Measurements from ENCODE around the gene TBC1D16. TPM values are rescaled to one million over a fixed set of nuclear protein-coding genes. Genes with fewer than 3 reads are reported as not detected.

The TBC1D16 gene
- total and polyA plus RNA-seq, 10 of the 15 experiments (the other 5 are each of a cell fraction or from before 2014, with no cell fraction given) = 0.01 to 0.13 (median 0.06) TPM; not detected in 3

GRCh38 chr17:80072410-80072809 is 36.7 kb upstream of the TBC1D16 start:
- H3K9me3 ChIP-seq (replicated peaks; ENCODE audit: control insufficient read depth, insufficient read depth, low read length) = no peaks in the 10 kb centered on the region
- no peaks in the 10 kb centered on the region for H4K20me1 ChIP-seq (ENCODE audit: control insufficient read depth, insufficient read depth)
- H2AFZ ChIP-seq (ENCODE audit: control insufficient read depth, low read depth, low read length) = no peak overlapping the region
- FAIRE-seq (no peak), ATAC-seq (no peak), DNase-seq (ENCODE audit: low read depth, low spot score) (no peak)
- ChIA-PET POLR2A (no interaction called here), RAD21 (ENCODE audit: unreplicated experiment) (no interaction called here), CTCF (interaction anchor here (1.3 kb wide), 1 partner anchor 64 kb away, joined by 3 read pairs; no protein-coding TSS in a partner anchor), SMC1A (ENCODE audit: uncharacterized antibody, unreplicated experiment) (no interaction called here)
- BruUV-seq (replicated peaks) = no TSS peak
- in situ Hi-C loops (cut with MboI) (no loop called here), intact Hi-C loops (cut with micrococcal nuclease; ENCODE audit: unreplicated experiment) (no loop called here)
- TF ChIP-seq GATAD2B (conservative IDR thresholded peaks at IDR 0.05; ENCODE audit: low read depth) = no peak
- TF ChIP-seq POLR2A (IDR thresholded peaks at IDR 0.05; ENCODE audit: low read depth, low read length) = no peak
- TF ChIP-seq NFYA (IDR thresholded peaks at IDR 0.05; ENCODE audit: borderline replicate concordance, low read depth, low read length) = no peak
- TF ChIP-seq MYC (IDR thresholded peaks at IDR 0.05; ENCODE audit: insufficient read depth, insufficient read length, insufficient replicate concordance, low read length, severe bottlenecking) = no peak
- TF ChIP-seq JUND (IDR thresholded peaks at IDR 0.05; ENCODE audit: low read depth, low read length) = no peak
- no peak for TF ChIP-seq PAX8 (IDR thresholded peaks at IDR 0.05)
- TF ChIP-seq SIX5 (IDR thresholded peaks at IDR 0.05; ENCODE audit: low read depth, low read length, severe bottlenecking) = no peak
- no peak for TF ChIP-seq ESRRA (IDR thresholded peaks at IDR 0.05; ENCODE audit: low read length)
- TF ChIP-seq KDM1A (IDR thresholded peaks at IDR 0.05; ENCODE audit: borderline replicate concordance) = no peak
- no peak for TF ChIP-seq KAT2A (conservative IDR thresholded peaks at IDR 0.05; ENCODE audit: control insufficient read depth, low read depth, low read length)
- no peak for TF ChIP-seq ATF7 (IDR thresholded peaks at IDR 0.05; ENCODE audit: low read depth)
- TF ChIP-seq, protein P1, sequence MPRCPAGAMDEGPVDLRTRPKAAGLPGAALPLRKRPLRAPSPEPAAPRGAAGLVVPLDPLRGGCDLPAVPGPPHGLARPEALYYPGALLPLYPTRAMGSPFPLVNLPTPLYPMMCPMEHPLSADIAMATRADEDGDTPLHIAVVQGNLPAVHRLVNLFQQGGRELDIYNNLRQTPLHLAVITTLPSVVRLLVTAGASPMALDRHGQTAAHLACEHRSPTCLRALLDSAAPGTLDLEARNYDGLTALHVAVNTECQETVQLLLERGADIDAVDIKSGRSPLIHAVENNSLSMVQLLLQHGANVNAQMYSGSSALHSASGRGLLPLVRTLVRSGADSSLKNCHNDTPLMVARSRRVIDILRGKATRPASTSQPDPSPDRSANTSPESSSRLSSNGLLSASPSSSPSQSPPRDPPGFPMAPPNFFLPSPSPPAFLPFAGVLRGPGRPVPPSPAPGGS (IDR thresholded peaks at IDR 0.05; ENCODE audit: borderline replicate concordance, insufficient read depth, low read depth, low read length, poor library complexity, severe bottlenecking) = no peak
- no peak for TF ChIP-seq SMAD5 (IDR thresholded peaks at IDR 0.05; ENCODE audit: low read depth)
- no peaks in the 10 kb centered on the region for H3K79me2 ChIP-seq (ENCODE audit: control insufficient read depth, insufficient read depth, low read length)
- H3K36me3 ChIP-seq (ENCODE audit: control insufficient read depth in 2 of 2, insufficient read depth in 2 of 2, low read length in 1 of 2) = no peaks in the 10 kb centered on the region
- no peak overlapping the region for H3K9ac ChIP-seq (ENCODE audit: control insufficient read depth, insufficient read depth, low read length)
- no peak overlapping the region for H3K4me2 ChIP-seq (ENCODE audit: control insufficient read depth, insufficient read depth)
- no peak overlapping the region for H3K4me3 ChIP-seq
- WGBS (ENCODE audit: insufficient coverage, insufficient replicate concordance, low lambda C conversion rate, missing lambda C conversion rate) = 87% methylated on average over 6 of the region's 6 CpGs
- H3K27me3 ChIP-seq (replicated peaks in 1 of 2; ENCODE audit: control insufficient read depth in 2 of 2, insufficient read depth in 2 of 2, low read length in 1 of 2) = no peaks in the 10 kb centered on the region; a peak in 1 of 4 replicates
- H3K4me1 ChIP-seq (ENCODE audit: control insufficient read depth, insufficient read depth, low read length) = no peaks in the 10 kb centered on the region
- no peak overlapping the region for H3K27ac ChIP-seq (ENCODE audit: control insufficient read depth, insufficient read depth)

All from GM12878 (cell line).